Activated CD8-positive, alpha-beta memory T cell treated with anti-CD3 and anti-CD28 coated beads, Interleukin-2, amount 50 U/mL, for 24 hours (primary cell): ENCODE results near the gene ATG9B.

Experiments
- DNase-seq: peaks from one replicate; pipeline ENCODE4 v3.0.0-alpha.2; 2020; ENCODE audit errors: extremely low read depth

The ATG9B gene

GRCh38 chr7:150966002-150966401, 58.3 kb downstream of the ATG9B start:
- DNase-seq: no peak

GRCh38 chr7:150965273-150965830, 58.9 kb downstream of the ATG9B start:
- DNase-seq: no peak
